OCI-LY7 (cell line): Measurements from ENCODE around the gene GLIS1. TPM values are rescaled to one million over a fixed set of nuclear protein-coding genes. Genes with fewer than 3 reads are reported as not detected.

Experiments
- BruUV-seq: library from RNA; stranded (reverse); fragments of 400-500 nt; replicated peaks from 2 replicates; lab custom pipeline; 2021; lab: Mats Ljungman, UMichigan
- CTCF ChIA-PET: fragments of 300-600 bp; sonication (Branson Sonifier 250); formaldehyde crosslinking; loops from one replicate; lab custom pipeline; 2022; ENCODE audit warnings: antibody characterized with exemption; ENCODE audit not compliant: unreplicated experiment; lab: Charles Lee
- POLR2A ChIA-PET: fragments of 300-600 bp; sonication (Branson Sonifier 250); formaldehyde crosslinking; loops from one replicate; lab custom pipeline; 2022; ENCODE audit warnings: antibody characterized with exemption; lab: Charles Lee
- DNase-seq: peaks from one replicate; pipeline ENCODE4 v3.0.0-alpha.2; 2015; ENCODE audit warnings: low spot score
- H2AFZ ChIP-seq: fragments of 200-600 bp; sonication (generic), shearing (Covaris generic); 2 replicates; pipeline ENCODE4 v1.6.1; 2014; ENCODE audit warnings: mild to moderate bottlenecking, antibody characterized with exemption, low read length, moderate library complexity
- H3K27ac ChIP-seq: fragments of 200-600 bp; sonication (generic); 2 replicates; pipeline ENCODE4 v1.5.1; 2014; ENCODE audit warnings: mixed run types, low read depth, mild to moderate bottlenecking, moderate library complexity, low read length, inconsistent platforms; ENCODE audit not compliant: poor library complexity, severe bottlenecking
- H3K36me3 ChIP-seq: fragments of 200-600 bp; sonication (generic); 2 replicates; pipeline ENCODE4 v1.6.1; 2014; ENCODE audit warnings: mild to moderate bottlenecking, antibody characterized with exemption, low read length, moderate library complexity, mixed read lengths; ENCODE audit not compliant: insufficient read depth
- H3K4me1 ChIP-seq: fragments of 200-600 bp; sonication (generic); 2 replicates; pipeline ENCODE4 v1.5.1; 2014; ENCODE audit warnings: mild to moderate bottlenecking, low read length; ENCODE audit not compliant: insufficient read depth, poor library complexity, severe bottlenecking
- H3K4me2 ChIP-seq: fragments of 200-600 bp; sonication (generic); 2 replicates; pipeline ENCODE4 v1.6.1; 2014; ENCODE audit warnings: mild to moderate bottlenecking, low read length
- H3K4me3 ChIP-seq: fragments of 200-600 bp; sonication (generic); 2 replicates; pipeline ENCODE4 v1.5.1; 2014; ENCODE audit warnings: mild to moderate bottlenecking, low read depth, low read length; ENCODE audit not compliant: poor library complexity, severe bottlenecking
- H3K79me2 ChIP-seq: fragments of 200-600 bp; sonication (generic); 2 replicates; pipeline ENCODE4 v1.6.1; 2016; ENCODE audit warnings: low read depth, mild to moderate bottlenecking, low read length, moderate library complexity, mixed read lengths; ENCODE audit not compliant: insufficient read depth
- H3K9me2 ChIP-seq: fragments of 200-600 bp; sonication (generic); 2 replicates; pipeline ENCODE4 v1.6.1; 2016; ENCODE audit warnings: mild to moderate bottlenecking, low read length, mixed read lengths; ENCODE audit not compliant: insufficient read depth
- H3K9me3 ChIP-seq: fragments of 200-600 bp; sonication (generic); 2 replicates; pipeline ENCODE4 v1.6.1; 2014; ENCODE audit warnings: mild to moderate bottlenecking, mixed run types, low read length, mixed read lengths
- H4K20me1 ChIP-seq: fragments of 200-600 bp; sonication (generic); 2 replicates; pipeline ENCODE4 v1.6.1; 2014; ENCODE audit warnings: mild to moderate bottlenecking, antibody characterized with exemption, low read length, moderate library complexity, mixed read lengths; ENCODE audit not compliant: insufficient read depth
- CTCF ChIP-seq: fragments of 200-600 bp; sonication (generic); conservative IDR thresholded peaks from 2 replicates; pipeline ENCODE4 v1.5.1; 2014; ENCODE audit warnings: mild to moderate bottlenecking, antibody characterized with exemption, low read length, moderate library complexity, mixed read lengths
- EZH2phosphoT487 ChIP-seq: fragments of 200-600 bp; sonication (generic); IDR thresholded peaks from 2 replicates; pipeline ENCODE4 v1.6.1; 2018; ENCODE audit warnings: low read depth, borderline replicate concordance, mild to moderate bottlenecking, mixed run types, antibody characterized with exemption, low read length, moderate library complexity, mixed read lengths
- intact Hi-C: fragments of 100-400 bp; cut with micrococcal nuclease; formaldehyde crosslinking; loops from one replicate; pipeline ENCODE4 v1.10.0; 2022; ENCODE audit not compliant: unreplicated experiment
- total RNA-seq, 2 experiments: library from RNA; depleted of rRNA in 1 of 2; stranded (reverse); fragments of >200 nt in 1 of 2; shearing (Covaris generic) in 1 of 2; gene quantifications; 2 replicates each; pipeline ENCODE4 v1.2.3, GENCODE V29; 2014 to 2022

The GLIS1 gene
- total RNA-seq, 2 experiments from 2014 or later, result not detected

GRCh38 chr1:53517821-53518352, 221.1 kb downstream of the GLIS1 start:
- CTCF ChIA-PET, result no interaction called here
- Histone ChIP-seq H3K27ac (no peak overlapping the region), H2AFZ (no peak overlapping the region), H4K20me1 (no peaks in the 10 kb centered on the region), H3K79me2 (no peaks in the 10 kb centered on the region), H3K9me2 (no peaks in the 10 kb centered on the region), H3K4me3 (no peak overlapping the region), H3K9me3 (no peaks in the 10 kb centered on the region), H3K4me1 (no peaks in the 10 kb centered on the region), H3K36me3 (no peaks in the 10 kb centered on the region), H3K4me2 (no peak overlapping the region)
- intact Hi-C loops, result no loop called here
- no peak for TF ChIP-seq EZH2phosphoT487
- no peak for TF ChIP-seq CTCF
- POLR2A ChIA-PET, result no interaction called here
- BruUV-seq, result no TSS peak
- no peak for DNase-seq

GRCh38 chr1:53517109-53517508, 221.9 kb downstream of the GLIS1 start:
- Histone ChIP-seq H3K36me3 (no peaks in the 10 kb centered on the region), H3K4me1 (no peaks in the 10 kb centered on the region), H3K4me2 (no peak overlapping the region), H3K9me3 (no peaks in the 10 kb centered on the region), H3K79me2 (no peaks in the 10 kb centered on the region), H3K27ac (no peak overlapping the region), H2AFZ (no peak overlapping the region), H4K20me1 (no peaks in the 10 kb centered on the region), H3K9me2 (no peaks in the 10 kb centered on the region), H3K4me3 (no peak overlapping the region)
- POLR2A ChIA-PET, result no interaction called here
- CTCF ChIA-PET, result no interaction called here
- intact Hi-C loops, result no loop called here
- TF ChIP-seq EZH2phosphoT487 (no peak), CTCF (no peak)
- BruUV-seq, result no TSS peak
- no peak for DNase-seq

GRCh38 chr1:53516181-53516580, 222.8 kb downstream of the GLIS1 start:
- POLR2A ChIA-PET, result interaction anchor here (0.6 kb wide), 1 partner anchor 438 kb away, joined by 3 read pairs; no protein-coding TSS in a partner anchor
- no peaks in the 10 kb centered on the region for H3K9me2 ChIP-seq

More at GRCh38 chr1:53516181-53516580, 222.8 kb downstream of the GLIS1 start:
- no peak for DNase-seq
- BruUV-seq, result no TSS peak
- Histone ChIP-seq H3K9me3 (no peaks in the 10 kb centered on the region), H4K20me1 (no peaks in the 10 kb centered on the region), H2AFZ (no peak overlapping the region), H3K4me2 (no peak overlapping the region), H3K36me3 (no peaks in the 10 kb centered on the region), H3K27ac (no peak overlapping the region), H3K4me1 (no peaks in the 10 kb centered on the region), H3K79me2 (no peaks in the 10 kb centered on the region), H3K4me3 (no peak overlapping the region)
- CTCF ChIA-PET, result no interaction called here
- intact Hi-C loops, result no loop called here
- TF ChIP-seq EZH2phosphoT487 (no peak), CTCF (no peak)
